Measurements from ENCODE around the gene CBLIF.
"Not testable (repeated sequence)": the region's sequence is repeated elsewhere in the genome, so short reads cannot be mapped to it uniquely, and the experiment has no call there.

Gene CBLIF

GRCh38 chr11:59845399-59845798 is at the start of gene CBLIF:
Gene CBLIF, minus strand, starts transcription at chr11:59845499. Its CDS starts 46 bp downstream, at chr11:59845453.
- no peak for DNase-seq (ENCODE audit: low read depth)

DNA sequence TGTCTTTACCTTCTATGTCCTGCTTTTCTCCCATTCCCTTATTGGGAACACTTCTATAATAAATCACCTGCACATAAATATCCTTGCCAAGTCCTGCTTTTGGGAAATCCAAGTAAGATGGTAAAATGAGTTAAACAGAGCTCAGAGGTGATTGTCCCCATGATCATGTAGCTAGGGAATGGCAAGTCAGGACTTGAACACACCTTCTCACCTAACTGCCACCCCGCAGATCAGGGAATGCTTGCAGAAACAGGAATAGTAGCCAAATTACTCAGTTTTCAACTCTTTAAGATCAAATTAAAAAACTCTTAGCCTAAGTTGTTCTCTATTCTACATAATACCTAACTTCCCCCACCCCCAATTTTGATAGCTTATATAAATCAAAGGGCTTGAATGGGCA is 49.3 kb upstream of the CBLIF start:
- DNase-seq (ENCODE audit: low read depth) = no peak

GRCh38 chr11:59891781-59892181 is 46.5 kb upstream of the CBLIF start:
- DNase-seq (ENCODE audit: low read depth) = no peak

- DNase-seq (ENCODE audit: low read depth) = not testable (repeated sequence)
These were observed 41.9 kb upstream of the CBLIF start for GRCh38 chr11:59887156-59887555.

GRCh38 chr11:59883597-59883996 is 38.3 kb upstream of the CBLIF start:
- no peak for DNase-seq (ENCODE audit: low read depth)

DNA sequence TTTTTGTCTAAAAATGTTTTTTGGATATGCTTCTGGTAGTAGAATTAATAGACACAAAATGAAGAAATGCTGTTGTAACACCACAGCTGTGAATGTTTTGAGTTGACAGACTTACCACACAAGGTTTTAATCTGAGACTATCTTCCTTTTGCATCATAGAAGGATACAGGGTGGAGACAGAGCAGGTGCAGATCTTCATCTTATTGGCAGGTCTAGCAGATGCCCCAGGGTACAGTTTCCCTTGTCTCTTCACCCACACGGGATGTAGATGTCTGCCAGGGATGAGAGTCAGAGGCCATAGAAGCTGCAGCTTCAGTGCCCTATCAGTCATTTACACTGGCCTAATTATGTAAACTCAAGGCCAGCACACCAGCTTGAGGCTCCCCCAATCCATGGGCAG is 34.3 kb upstream of the CBLIF start:
- DNase-seq (ENCODE audit: low read depth) = no peak

GRCh38 chr11:59878575-59878974 is 33.3 kb upstream of the CBLIF start, which contains the start of gene OOSP3:
Gene OOSP3, plus strand, starts transcription at chr11:59878782. Its CDS starts 27 bp downstream, at chr11:59878809.
- no peak for DNase-seq (ENCODE audit: low read depth)

GRCh38 chr11:59877784-59878183 is 32.5 kb upstream of the CBLIF start:
- no peak for DNase-seq (ENCODE audit: low read depth)

DNA sequence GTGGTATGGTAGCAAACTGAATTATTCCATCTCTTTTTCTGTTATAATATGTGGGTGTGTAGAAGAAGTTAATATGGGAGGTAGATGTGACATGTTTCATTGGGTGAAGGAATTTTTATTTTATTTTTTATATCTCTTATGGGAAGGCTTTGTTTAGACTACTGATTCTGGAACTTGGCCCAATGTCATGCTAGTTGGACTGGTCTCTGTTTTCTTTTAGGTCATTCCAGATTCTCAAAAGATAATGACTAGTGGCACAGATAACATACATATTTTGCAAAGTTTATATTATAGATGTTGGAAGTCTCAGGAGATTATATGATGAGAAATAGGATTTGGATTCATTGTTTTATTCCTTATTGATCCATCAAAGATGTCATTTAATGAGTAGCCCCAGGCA is 32.0 kb upstream of the CBLIF start:
- DNase-seq (ENCODE audit: low read depth) = no peak

DNA sequence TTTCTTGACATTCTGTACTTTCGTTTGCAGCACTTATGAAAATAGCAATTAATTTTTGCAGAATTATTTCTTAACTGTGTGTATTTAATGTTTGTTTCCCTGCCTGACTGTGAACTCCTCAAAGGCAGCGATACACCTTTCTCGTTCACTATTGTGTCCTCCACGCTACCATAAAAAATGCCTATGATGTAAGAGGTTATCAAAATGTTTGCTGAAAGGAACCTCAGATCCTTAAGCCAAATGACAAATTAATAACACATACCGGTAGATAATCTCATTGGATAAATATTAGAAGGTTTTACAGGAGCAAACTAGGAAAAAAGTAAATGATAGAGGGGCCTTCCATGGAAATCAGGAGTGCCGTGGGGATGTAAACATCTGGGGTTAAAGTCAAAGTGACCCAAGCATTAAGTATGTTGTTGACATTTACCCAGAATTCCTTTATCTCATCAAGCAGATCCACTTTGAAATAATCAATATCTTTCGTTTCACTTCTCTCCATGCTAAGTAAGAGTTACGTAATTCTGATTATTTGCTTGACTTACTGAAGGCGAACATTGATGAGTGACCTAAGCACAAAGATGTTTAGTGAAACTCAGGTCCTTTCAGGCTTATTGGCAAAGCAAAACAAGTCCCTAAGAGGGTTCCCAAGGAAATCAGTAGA is 30.7 kb upstream of the CBLIF start:
- DNase-seq (ENCODE audit: low read depth) = no peak

GRCh38 chr11:59872076-59872475 is 26.8 kb upstream of the CBLIF start:
- no peak for DNase-seq (ENCODE audit: low read depth)

DNA sequence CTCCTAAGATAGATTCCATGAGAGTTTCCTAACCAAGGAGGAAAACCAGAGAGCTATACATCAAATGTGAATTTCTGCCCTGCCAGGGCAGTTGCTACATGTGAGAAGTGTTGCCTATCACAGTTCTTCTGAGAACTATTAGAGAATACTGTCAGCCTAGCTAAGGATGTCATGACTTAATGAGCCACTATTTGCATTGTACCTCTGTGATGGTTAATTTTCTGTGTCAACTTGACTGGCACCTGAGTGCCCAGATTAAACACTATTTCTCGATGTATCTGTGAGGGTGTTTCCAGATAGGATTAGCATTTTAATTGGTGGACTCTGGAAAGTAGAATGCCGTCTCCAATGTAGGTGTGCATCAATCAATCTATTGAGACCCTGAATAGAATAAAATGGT is 22.6 kb upstream of the CBLIF start:
- DNase-seq (ENCODE audit: low read depth) = no peak

GRCh38 chr11:59866836-59867235 is 21.5 kb upstream of the CBLIF start:
- DNase-seq (ENCODE audit: low read depth) = no peak

- DNase-seq (ENCODE audit: low read depth) = no peak
These were observed 21.1 kb upstream of the CBLIF start, which contains the start of gene TCN1 for GRCh38 chr11:59866397-59866796. Gene TCN1, minus strand, starts transcription at chr11:59866487. Its CDS starts 17 bp downstream, at chr11:59866470.

DNA sequence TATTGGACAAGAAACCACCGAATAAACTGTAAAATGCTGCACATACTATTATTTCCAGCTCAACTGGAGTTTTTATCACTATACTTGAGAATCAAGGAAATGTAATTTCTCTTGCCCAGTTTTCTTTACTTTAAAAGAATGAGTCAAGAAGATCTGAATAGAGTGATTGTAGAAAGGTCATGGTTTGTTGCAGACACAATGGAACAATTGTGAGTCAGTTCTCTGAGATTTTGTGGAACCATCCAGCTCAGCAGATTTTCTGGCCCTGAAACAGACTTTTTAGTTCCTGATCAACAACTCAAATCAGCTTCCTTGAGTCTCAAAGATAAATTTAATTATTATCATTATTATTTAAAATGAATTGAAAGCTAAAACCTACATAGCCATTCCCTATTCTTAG is 19.7 kb upstream of the CBLIF start:
- no peak for DNase-seq (ENCODE audit: low read depth)

DNA sequence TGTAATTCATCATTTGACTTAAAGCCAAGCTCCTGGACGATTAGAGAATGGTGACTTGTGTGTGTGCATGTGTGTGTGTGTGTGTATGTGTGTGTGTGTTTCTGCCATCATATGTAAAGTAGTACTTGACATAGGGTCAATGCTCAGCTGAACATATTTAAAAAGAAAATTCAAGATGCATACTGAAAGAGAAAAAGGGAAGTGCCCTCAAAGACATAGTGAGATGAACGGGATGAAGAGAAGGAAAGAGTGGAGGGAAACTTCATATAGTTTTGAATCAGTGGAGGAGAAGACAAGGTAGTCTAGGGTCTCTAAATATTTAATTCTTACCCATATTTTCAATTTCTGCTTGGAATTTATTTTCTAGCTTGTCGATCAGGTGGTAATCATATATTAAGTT is 17.0 kb upstream of the CBLIF start:
- no peak for DNase-seq (ENCODE audit: low read depth)

DNA sequence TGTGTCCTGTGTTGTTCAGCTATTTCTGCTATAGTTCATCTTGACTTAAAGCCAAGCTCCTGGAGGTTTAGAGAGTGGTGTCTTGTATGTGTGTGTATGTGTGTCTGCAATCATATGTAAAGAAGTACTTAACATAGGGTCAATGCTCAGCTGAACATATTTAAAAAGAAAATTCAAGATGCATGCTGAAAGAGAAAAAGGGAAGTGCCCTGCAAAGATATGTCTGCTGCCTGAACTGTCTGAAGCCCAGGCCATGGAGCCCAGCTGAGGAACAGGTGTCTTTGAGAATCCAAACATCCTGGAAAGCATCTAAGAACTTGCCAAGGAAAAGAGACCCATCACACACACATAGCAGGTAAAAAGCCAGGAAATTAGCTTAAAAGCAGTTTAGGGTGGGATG is 14.4 kb upstream of the CBLIF start:
- DNase-seq (ENCODE audit: low read depth) = no peak

GRCh38 chr11:59857439-59858434 is 12.4 kb upstream of the CBLIF start:
- DNase-seq (ENCODE audit: low read depth) = no peak

GRCh38 chr11:59854871-59855270 is 9.6 kb upstream of the CBLIF start:
- no peak for DNase-seq (ENCODE audit: low read depth)

GRCh38 chr11:59851416-59851815 is 6.1 kb upstream of the CBLIF start:
- not testable (repeated sequence) for DNase-seq (ENCODE audit: low read depth)

DNA sequence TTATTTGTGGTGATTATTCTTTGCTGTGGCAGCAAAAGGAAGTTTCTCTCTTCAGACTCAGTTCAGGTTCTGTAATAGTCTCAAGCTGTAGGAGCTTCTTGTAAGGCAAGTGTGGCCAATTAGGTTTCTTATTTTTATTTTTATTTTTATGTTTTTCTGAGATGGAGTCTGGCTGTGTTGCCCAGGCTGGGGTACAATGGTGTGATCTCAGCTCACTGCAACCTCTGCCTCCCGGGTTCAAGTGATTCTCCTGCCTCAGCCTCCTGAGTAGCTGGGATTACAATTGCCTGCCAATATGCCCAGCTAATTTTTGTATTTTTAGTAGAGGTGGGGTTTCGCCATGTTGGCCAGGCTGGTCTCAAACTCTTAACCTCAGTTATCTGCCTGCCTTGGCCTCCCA is 4.3 kb upstream of the CBLIF start:
- not testable (repeated sequence) for DNase-seq (ENCODE audit: low read depth)

- DNase-seq (ENCODE audit: low read depth) = no peak
These were observed 3.8 kb upstream of the CBLIF start for GRCh38 chr11:59849129-59849528.

- not testable (repeated sequence) for DNase-seq (ENCODE audit: low read depth)
These were observed 3.1 kb upstream of the CBLIF start for GRCh38 chr11:59848439-59848838.

All from activated T-cell treated with anti-CD3 and anti-CD28 coated beads for 48 hours (primary cell).